ENCODE measurements around the gene REXO1.

Gene REXO1

GRCh38 chr19:1812426-1813191, 35.7 kb downstream of the REXO1 start (continued):
- no peak for TF ChIP-seq ZNF148 (tag by site-specific recombination; IDR thresholded peaks at IDR 0.05; ENCODE audit: borderline replicate concordance)
- no peak for TF ChIP-seq ZNF623 (tag by site-specific recombination; IDR thresholded peaks at IDR 0.05)
- TF ChIP-seq ZNF561 (tag by site-specific recombination; IDR thresholded peaks at IDR 0.05; ENCODE audit: borderline replicate concordance): 0 out of 2 replicates have a peak, but pooled peaks have one; percentile 36
- TF ChIP-seq ZBTB44 (tag by site-specific recombination; IDR thresholded peaks at IDR 0.05): no peak
- TF ChIP-seq BCL11A (tag by site-specific recombination; IDR thresholded peaks at IDR 0.05; ENCODE audit: low read depth): no peak; the same call in 1 of the 2 replicates
- TF ChIP-seq ZNF175 (tag by site-specific recombination; IDR thresholded peaks at IDR 0.05): no peak
- TF ChIP-seq ZNF132 (tag by site-specific recombination; IDR thresholded peaks at IDR 0.05; ENCODE audit: borderline replicate concordance): no peak
- no peak for TF ChIP-seq ZNF121 (tag by site-specific recombination; IDR thresholded peaks at IDR 0.05)
- no peak for TF ChIP-seq PBX3 (CRISPR knock-in tag; IDR thresholded peaks at IDR 0.05)
- TF ChIP-seq YY2 (tag by site-specific recombination; IDR thresholded peaks at IDR 0.05): no peak
- TF ChIP-seq ZNF366 (tag by site-specific recombination; conservative IDR thresholded peaks at IDR 0.05): no peak
- TF ChIP-seq ATF2 (tag by site-specific recombination; IDR thresholded peaks at IDR 0.05; ENCODE audit: low read depth): no peak
- TF ChIP-seq ZFP3 (tag by site-specific recombination; IDR thresholded peaks at IDR 0.05; ENCODE audit: low read depth): no peak
- TF ChIP-seq ZFP69B (tag by site-specific recombination; IDR thresholded peaks at IDR 0.05): peak; percentile 91
- TF ChIP-seq ZSCAN4 (tag by site-specific recombination; IDR thresholded peaks at IDR 0.05): no peak
- no peak for TF ChIP-seq ZNF302 (tag by site-specific recombination; IDR thresholded peaks at IDR 0.05; ENCODE audit: low read depth)
- no peak for TF ChIP-seq ZNF645 (tag by site-specific recombination; IDR thresholded peaks at IDR 0.05)
- no peak for TF ChIP-seq ZNF19 (tag by site-specific recombination; IDR thresholded peaks at IDR 0.05; ENCODE audit: low read depth)
- no peak for TF ChIP-seq EGR2 (tag by site-specific recombination; IDR thresholded peaks at IDR 0.05; ENCODE audit: low read depth)
- TF ChIP-seq SP2 (tag by site-specific recombination; IDR thresholded peaks at IDR 0.05): peak; percentile 94
- TF ChIP-seq ZBTB8A (tag by site-specific recombination; IDR thresholded peaks at IDR 0.05): peak; percentile 53; the same call in 1 of the 2 replicates
- TF ChIP-seq PATZ1 (tag by site-specific recombination; IDR thresholded peaks at IDR 0.05): peak; percentile 82
- no peak for TF ChIP-seq ZNF239 (tag by site-specific recombination; IDR thresholded peaks at IDR 0.05)
- TF ChIP-seq OSR2 (tag by site-specific recombination; IDR thresholded peaks at IDR 0.05): no peak
- TF ChIP-seq ZNF146 (tag by site-specific recombination; IDR thresholded peaks at IDR 0.05): no peak
- TF ChIP-seq ZNF792 (tag by site-specific recombination; IDR thresholded peaks at IDR 0.05): peak; percentile 81; the same call in 1 of the 2 replicates
- no peak for TF ChIP-seq ZNF394 (tag by site-specific recombination; IDR thresholded peaks at IDR 0.05; ENCODE audit: borderline replicate concordance)
- TF ChIP-seq BCL11B (tag by site-specific recombination; IDR thresholded peaks at IDR 0.05; ENCODE audit: low read depth): peak; percentile 85
- TF ChIP-seq PRDM1 (tag by site-specific recombination; IDR thresholded peaks at IDR 0.05): no peak

Measured in HEK293 (cell line).